GM18907 (cell line): ENCODE measurements around the gene A4GNT.
A peak's percentile ranks its signal among the peaks of the same experiment; 100 is the strongest.
"Not testable (repeated sequence)": the region's sequence is repeated elsewhere in the genome, so short reads cannot be mapped to it uniquely, and the experiment has no call there.

ENCODE experiments used
- ATAC-seq: cut with Tn5 transposase; IDR thresholded peaks from one replicate; pipeline ENCODE4 v1.9.1; 2021; ENCODE audit warnings: mild to moderate bottlenecking, moderate library complexity; ENCODE audit not compliant: unreplicated experiment

A4GNT gene

GRCh38 chr3:138132239-138132638 lies at the start of gene A4GNT:
TSS of gene A4GNT (minus strand) at chr3:138132390. CDS start at chr3:138131256, 1,134 bp downstream.
- no peak for ATAC-seq

DNA sequence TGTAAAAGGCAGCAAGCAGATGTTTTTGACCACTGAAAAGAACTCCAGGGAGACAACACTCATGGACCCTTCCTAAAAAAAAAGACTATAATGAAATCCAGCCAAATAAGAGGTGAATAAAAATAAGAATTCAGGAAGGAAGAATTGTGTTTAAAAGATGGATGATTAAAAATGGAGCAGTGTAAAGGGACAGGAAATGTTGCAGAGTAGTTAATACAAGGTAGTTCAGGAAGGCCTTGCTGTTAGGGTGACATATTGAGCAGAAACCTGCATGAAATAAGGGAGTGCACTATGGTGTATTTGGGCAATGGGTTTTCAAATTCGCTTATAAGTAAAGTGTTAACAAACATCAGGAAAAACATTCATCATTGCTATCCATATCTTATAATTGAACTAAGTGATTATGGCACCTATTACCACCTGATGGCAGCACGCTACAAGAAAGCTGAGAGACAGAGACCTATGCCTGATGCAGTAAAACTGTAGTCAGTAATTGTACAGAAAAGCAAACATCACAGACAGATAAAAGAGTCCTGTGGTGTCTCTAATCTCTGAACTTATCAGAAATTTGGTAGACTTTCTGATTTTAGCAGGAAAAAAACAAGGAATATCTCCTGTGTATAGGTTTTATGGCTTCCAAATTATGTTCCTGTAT lies 48.3 kb upstream of the A4GNT start:
- peak; percentile 71 for ATAC-seq

GRCh38 chr3:138174421-138175131 lies 42.4 kb upstream of the A4GNT start, which contains the start of gene DBR1:
TSS of gene DBR1 (minus strand) at chr3:138174921. CDS start at chr3:138174795, 126 bp downstream.
- peak; percentile 93 for ATAC-seq

- peak; percentile 15 for ATAC-seq
These were observed 41.7 kb upstream of the A4GNT start for GRCh38 chr3:138173769-138174420.

GRCh38 chr3:138172625-138173024 lies 40.4 kb upstream of the A4GNT start:
- ATAC-seq = no peak

GRCh38 chr3:138165061-138165460 lies 32.9 kb upstream of the A4GNT start:
- ATAC-seq = no peak

GRCh38 chr3:138157743-138158142 lies 25.6 kb upstream of the A4GNT start:
- ATAC-seq = no peak

DNA sequence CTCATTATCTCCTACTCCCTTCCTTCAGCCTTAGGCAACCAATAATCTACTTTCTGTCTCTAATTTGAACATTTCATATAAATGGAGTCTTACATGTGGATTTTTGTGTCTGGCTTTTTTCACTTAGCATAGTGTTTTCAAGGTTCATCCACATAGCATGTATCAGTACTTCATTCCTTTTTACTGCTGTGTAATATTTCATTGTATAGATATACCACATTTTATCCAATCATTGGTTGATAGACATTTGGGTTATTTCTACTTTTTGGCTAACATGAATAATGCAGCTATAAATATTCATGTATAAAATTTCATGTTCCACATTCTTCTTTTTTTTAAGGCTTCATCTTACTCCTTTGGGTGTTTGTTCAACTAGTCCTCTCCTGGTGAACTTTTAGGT lies 22.3 kb upstream of the A4GNT start:
- no peak for ATAC-seq

- no peak for ATAC-seq
These were observed 16.3 kb upstream of the A4GNT start for GRCh38 chr3:138148503-138148902.

DNA sequence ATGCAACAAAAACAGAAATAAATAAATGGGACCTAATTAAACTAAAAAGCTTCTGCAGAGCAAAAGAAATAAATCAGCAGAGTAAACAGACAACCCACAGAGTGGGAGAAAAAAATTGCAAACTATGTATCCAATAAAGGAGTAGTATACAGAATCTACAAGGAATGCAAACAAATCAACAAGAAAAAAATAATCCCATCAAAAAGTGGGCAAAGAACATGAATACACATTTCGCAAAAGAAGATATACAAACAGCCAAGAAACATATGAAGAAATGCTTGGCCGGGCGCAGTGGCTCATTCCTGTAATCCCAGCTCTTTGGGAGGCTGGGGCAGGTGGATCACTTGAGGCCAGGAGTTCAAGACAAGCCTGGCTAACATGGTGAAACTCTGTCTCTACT lies 10.0 kb upstream of the A4GNT start:
- not testable (repeated sequence) for ATAC-seq

- no peak for ATAC-seq
These were observed 8.8 kb upstream of the A4GNT start for GRCh38 chr3:138140940-138141339.

GRCh38 chr3:138139691-138140090 lies 7.5 kb upstream of the A4GNT start:
- no peak for ATAC-seq

- no peak for ATAC-seq
These were observed 5.7 kb upstream of the A4GNT start for GRCh38 chr3:138137861-138138260.

- no peak for ATAC-seq
These were observed 4.0 kb upstream of the A4GNT start for GRCh38 chr3:138136201-138136600.

DNA sequence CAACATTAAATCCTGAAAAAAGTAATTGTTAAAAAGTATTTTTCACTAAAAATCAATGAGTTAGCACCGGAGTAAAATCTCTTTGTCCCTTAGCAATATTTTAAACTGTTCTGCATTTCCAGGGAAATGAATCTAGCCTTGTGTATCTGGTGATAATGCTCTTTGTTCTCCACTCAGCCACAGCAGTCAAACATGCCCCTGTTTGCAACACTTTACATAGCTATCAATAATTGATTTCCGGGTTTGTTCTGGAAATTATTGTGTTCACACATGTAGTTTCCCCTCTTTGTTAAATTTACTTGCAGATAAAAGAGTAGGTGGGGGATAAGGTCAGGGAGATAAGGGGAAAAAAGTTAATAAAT lies 3.6 kb upstream of the A4GNT start:
- no peak for ATAC-seq

DNA sequence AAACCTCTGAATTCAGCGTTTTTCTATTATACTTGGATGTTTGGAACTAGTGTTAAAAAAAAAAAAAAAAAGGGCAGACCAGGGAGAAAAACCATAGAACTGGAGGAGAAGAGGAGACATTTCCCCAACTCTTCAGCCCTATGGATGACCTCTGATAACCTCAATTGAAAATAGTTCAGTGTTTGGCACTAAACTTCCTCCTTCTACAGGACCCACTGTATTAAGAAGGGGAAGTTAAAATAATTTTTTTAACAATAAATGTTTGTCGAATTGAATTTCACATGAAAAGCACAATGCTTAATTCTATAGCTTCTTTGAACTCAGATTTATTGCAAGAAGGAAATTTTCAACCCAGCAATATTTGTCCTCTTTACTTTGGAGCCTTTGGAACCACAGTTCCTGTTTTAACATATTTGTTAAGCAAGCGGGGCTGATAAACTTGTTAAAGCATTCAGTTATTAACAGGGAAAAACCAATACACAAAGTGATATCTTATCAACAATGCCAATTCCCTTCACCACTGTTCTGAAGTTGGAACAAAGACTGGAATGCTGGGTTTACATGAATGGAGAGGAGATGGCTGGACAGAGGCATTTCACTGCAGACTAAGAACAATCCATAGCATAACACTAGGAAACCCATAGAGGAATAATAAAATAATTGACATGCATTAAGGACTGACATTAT lies 3.1 kb upstream of the A4GNT start:
- ATAC-seq = no peak

GRCh38 chr3:138127636-138128365 lies 4.4 kb downstream of the A4GNT start:
- no peak for ATAC-seq

- no peak for ATAC-seq
These were observed 6.5 kb downstream of the A4GNT start for GRCh38 chr3:138125548-138126221.

DNA sequence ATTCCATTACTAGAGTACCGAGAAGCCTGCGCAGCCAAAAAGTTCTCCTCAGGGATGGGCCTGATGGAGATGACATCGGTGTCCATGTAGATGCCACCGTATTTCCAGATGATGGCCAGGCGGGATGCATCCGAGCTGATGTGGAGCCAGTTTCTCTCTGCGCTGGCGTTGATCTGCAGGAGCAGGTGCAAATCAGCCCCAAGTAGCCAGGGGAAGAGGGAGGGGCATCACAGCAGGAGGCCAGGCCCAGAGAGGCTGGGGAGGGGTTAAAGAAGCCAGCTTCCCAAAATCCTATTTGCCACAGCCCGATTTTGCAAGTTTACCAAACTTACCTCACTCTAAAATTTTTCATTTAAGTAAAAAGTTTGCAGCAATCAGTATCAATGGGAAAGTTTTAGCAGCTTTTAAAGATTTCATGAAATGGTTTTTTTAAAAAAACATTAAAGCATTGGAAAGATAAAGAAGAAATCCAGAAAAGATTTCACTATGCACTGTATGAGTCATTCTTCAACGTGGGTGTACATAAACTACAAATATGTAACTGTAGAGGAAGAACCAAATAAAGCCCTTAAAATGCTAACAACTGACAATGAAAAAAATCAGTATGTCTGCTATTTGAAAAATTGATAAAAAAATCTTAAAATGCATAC lies 7.4 kb downstream of the A4GNT start:
- ATAC-seq = no peak

DNA sequence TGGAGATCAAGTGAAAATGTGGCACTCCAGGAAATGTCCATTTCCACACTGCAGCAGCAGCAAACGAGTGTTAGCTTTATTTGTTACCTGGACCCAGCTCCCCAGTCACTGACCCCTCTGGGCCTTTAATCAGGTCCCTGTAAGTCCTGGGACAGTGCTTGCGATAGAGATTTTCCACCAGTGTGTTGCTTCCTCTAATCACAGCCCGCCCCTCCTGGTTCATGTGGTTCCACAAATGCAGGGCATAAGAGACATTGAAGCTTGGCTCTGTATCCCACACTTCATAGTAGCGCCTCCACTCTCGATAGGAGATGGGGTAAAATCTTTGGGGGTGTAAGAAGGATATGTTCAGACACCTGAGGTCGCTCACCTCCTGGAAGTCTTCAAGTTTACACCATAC lies 8.0 kb downstream of the A4GNT start:
- ATAC-seq = no peak
